Naive B cell (primary cell): Measurements from ENCODE around the gene FIZ1. TPM values are rescaled to one million over a fixed set of nuclear protein-coding genes. Genes with fewer than 3 reads are reported as not detected.
"Not testable (repeated sequence)": the region's sequence is repeated elsewhere in the genome, so short reads cannot be mapped to it uniquely, and the experiment has no call there.

Source experiments
- ATAC-seq, 2 donors: fragments of 150-1000 bp; cut with Tn5 transposase; 2 replicates each; pipeline ENCODE4 v1.10.0; 2021; ENCODE audit warnings: low read depth in 2 of 2, mild to moderate bottlenecking in 2 of 2, moderate library complexity in 2 of 2
- DNase-seq: peaks from one replicate; pipeline ENCODE4 v3.0.0; 2022
- H3K27ac Mint-ChIP-seq, 6 donors: one replicate each; pipeline ENCODE4 v1.8.0; 2020 to 2022; ENCODE audit warnings: mild to moderate bottlenecking in 6 of 6, mixed read lengths in 6 of 6, moderate library complexity in 5 of 6, inconsistent platforms in 2 of 6
- H3K27me3 Mint-ChIP-seq, 3 donors: one replicate each; pipeline ENCODE4 v1.8.0; 2021 to 2022; ENCODE audit warnings: mixed read lengths in 3 of 3, mild to moderate bottlenecking in 1 of 3
- H3K36me3 Mint-ChIP-seq, 2 donors: one replicate each; pipeline ENCODE4 v1.8.0; 2020 to 2022; ENCODE audit warnings: mixed read lengths in 2 of 2, inconsistent platforms in 1 of 2, mild to moderate bottlenecking in 1 of 2
- H3K4me1 Mint-ChIP-seq, 3 donors: one replicate each; pipeline ENCODE4 v1.8.0; 2020 to 2022; ENCODE audit warnings: mixed read lengths in 3 of 3, inconsistent platforms in 1 of 3, mild to moderate bottlenecking in 1 of 3, moderate library complexity in 1 of 3
- H3K4me3 Mint-ChIP-seq, 8 donors: one replicate each; pipeline ENCODE4 v1.8.0; 2020 to 2022; ENCODE audit warnings: mild to moderate bottlenecking in 8 of 8, mixed read lengths in 8 of 8, moderate library complexity in 8 of 8, inconsistent platforms in 2 of 8
- H3K9me3 Mint-ChIP-seq, 7 donors: one replicate each; pipeline ENCODE4 v1.8.0; 2020 to 2022; ENCODE audit warnings: mixed read lengths in 7 of 7, mild to moderate bottlenecking in 5 of 7, inconsistent platforms in 2 of 7, moderate library complexity in 1 of 7
- polyA plus RNA-seq, 6 donors: library from polyadenylated mRNA; unstranded; fragments of 300-500 nt; fragmentation: Illumina TruSeq; gene quantifications; one replicate each; pipeline ENCODE4 v1.2.3, GENCODE V29; 2021; ENCODE audit warnings: low read depth in 6 of 6

Gene FIZ1
- polyA plus RNA-seq, 6 donors from 2014 or later: 2.3 to 5.2 (median 3.2) TPM

DNA sequence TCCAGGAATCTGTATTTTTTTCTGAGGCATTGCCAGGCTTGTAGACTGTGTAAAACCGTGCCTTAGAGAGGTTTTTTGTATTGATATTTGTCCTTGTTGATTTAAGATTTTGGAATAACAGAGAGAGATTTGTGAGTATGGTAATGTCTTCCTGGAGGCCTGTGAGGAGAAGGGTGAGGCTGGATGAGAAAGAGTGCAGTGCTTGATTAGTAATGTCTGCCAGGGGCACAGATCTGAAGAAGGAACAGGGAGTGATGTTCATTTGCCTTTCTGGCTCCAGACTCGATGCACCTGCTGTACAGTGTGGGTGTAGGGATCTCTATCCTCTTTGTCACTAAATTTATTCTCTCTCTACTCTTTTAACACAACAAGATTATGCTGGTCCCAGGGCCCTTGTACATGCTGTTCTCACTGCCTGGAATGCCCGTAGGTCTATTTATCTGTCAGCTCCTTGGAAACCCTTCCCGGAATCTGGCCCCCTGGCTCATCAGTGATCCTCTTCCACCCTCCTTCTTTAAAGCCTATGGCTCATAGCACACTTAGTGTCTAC lies 4.2 kb downstream of the FIZ1 start:
- H3K27ac Mint-ChIP-seq: peak overlapping the region in 3 of 6 donors; percentile 8 to 66 (median 44)
- no peaks in the 10 kb centered on the region for H3K27me3 Mint-ChIP-seq
- ATAC-seq (no peak), DNase-seq (no peak)
- peak overlapping the region in 1 of 8 donors; percentile 3 for H3K4me3 Mint-ChIP-seq
- H3K36me3 Mint-ChIP-seq: peaks cover 22 to 29% of the 10 kb centered on the region in 2 donors
- peaks cover 0 to 11% (median 0%) of the 10 kb centered on the region in 7 donors for H3K9me3 Mint-ChIP-seq
- H3K4me1 Mint-ChIP-seq: peaks cover 6 to 18% (median 8%) of the 10 kb centered on the region in 3 donors

DNA sequence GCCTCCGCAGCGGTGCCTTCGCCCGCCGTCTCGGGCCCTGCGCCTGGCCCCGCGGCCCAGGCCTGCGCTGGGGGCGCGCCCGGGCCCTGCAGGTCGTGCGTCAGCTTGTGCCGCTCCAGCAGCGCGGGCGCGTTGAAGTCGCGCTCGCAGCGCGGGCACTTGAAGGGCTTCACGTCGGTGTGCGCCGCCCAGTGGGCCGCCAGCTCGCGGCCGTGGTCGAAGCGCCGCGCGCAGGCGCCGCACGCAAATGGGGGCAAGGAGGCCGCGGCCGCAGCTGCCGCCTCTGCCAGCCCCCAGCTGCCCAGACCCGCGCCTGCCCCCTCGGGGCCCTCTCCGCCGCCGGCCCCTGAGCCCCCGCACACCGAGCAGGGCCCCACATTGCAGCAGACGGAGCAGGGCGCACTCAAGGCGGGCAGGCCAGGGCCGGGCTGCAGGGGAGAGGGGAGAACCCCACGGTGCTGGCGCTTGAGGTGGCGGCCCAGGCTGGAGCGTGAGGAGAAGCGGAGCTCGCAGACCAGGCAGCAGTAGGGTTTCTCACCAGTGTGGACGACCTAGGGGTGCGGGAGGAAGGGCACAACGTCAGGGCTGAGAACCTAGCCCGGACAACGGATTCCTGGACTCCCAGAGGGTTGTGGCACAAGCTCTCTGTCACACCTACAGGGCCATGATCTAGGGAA lies 6.1 kb downstream of the FIZ1 start:
- no peak for ATAC-seq
- Mint-ChIP-seq H3K4me3 (no peak overlapping the region), H3K27ac (no peak overlapping the region)

DNA sequence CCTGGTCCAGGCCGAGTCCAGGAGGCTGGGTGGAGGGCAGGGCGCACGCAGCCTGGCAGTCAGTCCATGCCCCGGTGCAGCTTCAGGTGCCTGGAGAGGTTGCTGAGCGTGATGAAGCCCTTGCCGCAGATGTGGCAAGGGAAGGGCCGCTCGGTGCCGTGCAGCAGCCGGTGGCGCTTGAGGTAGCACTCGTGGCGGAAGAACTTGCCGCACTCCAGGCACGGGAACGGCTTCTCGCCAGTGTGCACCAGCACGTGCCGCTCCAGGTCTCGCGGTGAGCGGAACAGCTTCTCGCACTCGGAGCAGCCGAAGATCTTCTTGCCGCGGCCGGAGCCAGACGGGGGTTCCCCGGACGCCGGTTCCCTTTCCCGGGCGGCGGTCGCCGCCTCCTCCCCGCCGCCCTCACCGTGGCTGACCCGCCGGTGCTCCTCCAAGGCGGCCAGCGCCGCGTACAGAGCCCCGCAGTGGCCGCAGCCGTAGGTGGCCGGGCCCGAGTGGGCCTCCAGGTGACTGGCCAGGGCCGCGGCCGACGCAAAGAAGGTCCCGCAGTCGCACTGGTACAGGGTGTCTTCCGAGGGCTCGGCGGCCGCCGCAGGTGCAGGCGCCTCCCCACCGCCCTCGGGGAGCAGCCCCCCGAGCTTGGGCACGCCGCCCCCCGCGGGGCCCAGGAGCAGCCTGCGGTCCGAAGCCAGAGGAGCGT lies 6.8 kb downstream of the FIZ1 start:
- Mint-ChIP-seq H3K27ac (no peak overlapping the region), H3K4me3 (no peak overlapping the region), H3K4me1 (peaks cover 0 to 10% (median 3%) of the 10 kb centered on the region in 3 donors), H3K27me3 (no peaks in the 10 kb centered on the region), H3K36me3 (peaks cover 22 to 29% of the 10 kb centered on the region in 2 donors), H3K9me3 (peaks cover 0 to 7% (median 0%) of the 10 kb centered on the region in 7 donors)
- ATAC-seq (no peak), DNase-seq (no peak)

More for the DNA sequence above, 6.1 kb downstream of the FIZ1 start:
- Mint-ChIP-seq H3K9me3 (peaks cover 0 to 7% (median 0%) of the 10 kb centered on the region in 7 donors), H3K27me3 (no peaks in the 10 kb centered on the region), H3K36me3 (peaks cover 22 to 29% of the 10 kb centered on the region in 2 donors), H3K4me1 (peaks cover 0 to 12% (median 3%) of the 10 kb centered on the region in 3 donors)
- no peak for DNase-seq

DNA sequence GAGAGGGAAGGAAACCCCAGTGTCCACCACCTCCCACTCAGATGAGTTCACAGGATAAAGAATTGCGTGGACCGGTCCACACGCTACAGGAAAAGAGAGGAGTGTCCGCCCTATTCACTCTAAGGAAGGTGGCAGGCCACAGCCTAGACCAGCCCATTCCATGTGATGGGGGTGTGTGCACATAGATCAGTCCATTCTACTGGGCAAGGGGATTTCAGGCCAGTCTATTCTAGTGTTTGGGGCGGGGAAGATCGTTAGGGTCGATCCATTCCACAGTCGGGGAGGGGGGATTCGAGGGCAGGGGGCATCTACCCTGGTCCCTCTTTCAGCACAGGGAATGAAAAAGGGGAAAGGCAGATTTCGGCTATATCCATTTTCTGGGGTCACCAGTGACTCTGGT lies 7.8 kb downstream of the FIZ1 start:
- Mint-ChIP-seq H3K36me3 (peaks cover 17 to 21% of the 10 kb centered on the region in 2 donors), H3K27me3 (no peaks in the 10 kb centered on the region), H3K4me1 (peaks cover 9 to 17% (median 11%) of the 10 kb centered on the region in 3 donors), H3K4me3 (no peak overlapping the region), H3K27ac (no peak overlapping the region), H3K9me3 (peaks cover 0 to 7% (median 0%) of the 10 kb centered on the region in 7 donors)
- ATAC-seq (no peak), DNase-seq (no peak)

DNA sequence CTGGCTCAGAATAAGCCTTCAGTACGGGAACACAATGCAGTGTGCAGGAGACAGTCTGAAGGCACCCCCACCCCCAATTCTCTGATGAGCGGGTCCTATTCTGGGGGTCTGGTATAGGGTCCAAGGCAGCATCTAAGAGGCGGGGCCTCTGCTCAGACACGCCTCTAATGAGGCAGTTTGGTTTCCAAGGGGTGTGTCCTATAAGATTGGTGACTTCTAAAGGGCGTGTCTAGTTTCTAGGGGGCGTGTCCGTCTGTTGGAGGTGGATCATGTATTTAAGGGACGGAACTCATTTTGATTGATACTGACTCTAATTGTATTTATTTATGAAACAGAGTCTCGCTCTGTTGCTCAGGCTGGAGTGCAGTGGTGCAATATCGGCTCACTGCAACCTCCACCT lies 8.7 kb downstream of the FIZ1 start:
- DNase-seq (no peak), ATAC-seq (no peak)
- peaks cover 0 to 4% (median 0%) of the 10 kb centered on the region in 7 donors for H3K9me3 Mint-ChIP-seq
- peak overlapping the region in 2 of 8 donors; percentile 55 to 80 for H3K4me3 Mint-ChIP-seq
- no peak overlapping the region for H3K27ac Mint-ChIP-seq
- H3K36me3 Mint-ChIP-seq: peaks cover 10 to 11% of the 10 kb centered on the region in 2 donors
- no peaks in the 10 kb centered on the region for H3K27me3 Mint-ChIP-seq
- H3K4me1 Mint-ChIP-seq: peaks cover 19 to 25% (median 19%) of the 10 kb centered on the region in 3 donors

DNA sequence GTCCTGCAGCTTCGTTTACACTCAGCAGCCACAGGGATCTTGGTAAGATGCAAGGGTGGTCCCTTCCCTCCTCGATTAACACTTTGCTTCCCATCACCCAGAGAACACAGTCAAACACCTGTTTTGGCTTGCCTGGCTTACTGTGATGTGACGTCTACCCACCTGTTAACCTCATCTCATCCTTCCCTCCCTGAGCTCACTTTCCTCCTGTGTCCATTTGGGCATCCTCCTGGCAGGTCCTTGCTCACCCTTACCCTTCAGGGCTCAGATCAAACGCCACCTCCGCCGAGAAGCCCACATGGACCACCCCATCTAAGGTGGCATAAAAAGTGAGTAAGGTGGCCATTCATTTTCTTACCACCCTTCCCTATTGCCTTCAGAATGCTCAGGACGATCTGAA lies 9.2 kb downstream of the FIZ1 start:
- no peaks in the 10 kb centered on the region for H3K27me3 Mint-ChIP-seq
- peaks cover 24% of the 10 kb centered on the region in 3 donors for H3K4me1 Mint-ChIP-seq
- peak overlapping the region in 3 of 8 donors; percentile 2 to 33 (median 12) for H3K4me3 Mint-ChIP-seq
- peaks cover 0 to 2% (median 0%) of the 10 kb centered on the region in 7 donors for H3K9me3 Mint-ChIP-seq
- no peak for DNase-seq
- no peak overlapping the region for H3K27ac Mint-ChIP-seq
- peaks cover 5 to 6% of the 10 kb centered on the region in 2 donors for H3K36me3 Mint-ChIP-seq
- no peak for ATAC-seq

DNA sequence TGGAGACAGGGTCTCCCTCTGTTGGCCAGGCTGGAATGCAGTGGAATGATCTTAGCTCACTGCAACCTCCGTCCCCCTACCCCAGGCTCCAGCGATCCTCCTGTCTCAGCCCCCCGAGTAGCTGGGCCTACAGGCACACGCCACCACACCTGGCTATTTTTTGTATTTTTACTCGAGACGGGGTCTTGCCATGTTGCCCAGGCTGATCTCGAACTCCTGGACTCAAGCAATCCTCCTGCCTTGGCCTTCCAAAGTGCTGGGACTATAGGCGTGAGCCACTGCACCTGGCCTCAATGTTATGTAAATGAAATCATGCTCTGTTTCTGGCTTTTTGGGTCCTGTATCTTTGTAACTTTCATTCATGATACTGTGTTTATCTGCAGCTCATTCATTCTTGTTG lies 10.6 kb downstream of the FIZ1 start:
- H3K27me3 Mint-ChIP-seq: no peaks in the 10 kb centered on the region
- H3K4me1 Mint-ChIP-seq: peaks cover 22 to 25% (median 24%) of the 10 kb centered on the region in 3 donors
- no peak overlapping the region for H3K27ac Mint-ChIP-seq
- peak overlapping the region in 3 of 8 donors; percentile 8 to 66 (median 33) for H3K4me3 Mint-ChIP-seq
- no peaks in the 10 kb centered on the region for H3K36me3 Mint-ChIP-seq
- DNase-seq: no peak
- no peaks in the 10 kb centered on the region for H3K9me3 Mint-ChIP-seq
- ATAC-seq: no peak

DNA sequence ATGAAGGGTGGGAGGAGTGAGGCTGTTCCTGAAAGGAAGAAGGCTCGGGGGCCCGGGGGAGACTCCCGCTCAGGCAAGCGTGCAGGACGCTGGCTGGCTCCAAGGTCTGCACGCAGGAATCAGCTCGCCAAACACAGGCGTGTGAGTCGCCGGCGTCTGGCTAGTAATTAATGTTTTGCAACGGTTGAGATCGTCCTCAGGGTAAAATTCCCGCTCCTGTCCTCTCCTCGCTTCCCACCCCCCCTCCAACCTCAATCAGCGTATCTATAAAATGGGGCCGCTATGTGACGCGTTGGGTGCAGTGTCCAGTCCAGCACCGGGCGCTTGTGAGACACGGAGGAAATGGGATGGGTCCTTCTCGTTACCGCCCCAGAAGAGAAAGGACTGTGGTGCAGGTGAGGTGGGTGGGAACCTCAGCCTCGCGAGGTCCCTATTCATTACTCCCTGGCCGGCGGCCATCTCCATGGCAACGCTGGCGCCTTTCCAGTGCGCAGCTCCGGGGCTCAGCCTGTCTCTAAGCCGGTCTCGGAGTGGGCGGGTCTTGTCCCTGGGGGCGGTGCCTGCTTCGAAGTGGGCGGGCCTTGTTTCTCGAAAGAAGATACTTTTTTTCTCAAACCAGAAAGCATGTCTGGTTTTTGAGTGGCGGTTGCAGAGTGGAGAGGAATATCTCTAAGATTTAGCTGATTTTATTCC lies 12.2 kb downstream of the FIZ1 start:
- DNase-seq (peak; percentile 88), ATAC-seq (peak; percentile 99)
- H3K27ac Mint-ChIP-seq: peak overlapping the region in 5 of 6 donors; percentile 47 to 87 (median 59)
- peaks cover 23 to 27% (median 24%) of the 10 kb centered on the region in 3 donors for H3K4me1 Mint-ChIP-seq
- H3K36me3 Mint-ChIP-seq: no peaks in the 10 kb centered on the region
- no peaks in the 10 kb centered on the region for H3K27me3 Mint-ChIP-seq
- H3K9me3 Mint-ChIP-seq: no peaks in the 10 kb centered on the region
- peak overlapping the region; percentile 61 to 94 (median 90) for H3K4me3 Mint-ChIP-seq

DNA sequence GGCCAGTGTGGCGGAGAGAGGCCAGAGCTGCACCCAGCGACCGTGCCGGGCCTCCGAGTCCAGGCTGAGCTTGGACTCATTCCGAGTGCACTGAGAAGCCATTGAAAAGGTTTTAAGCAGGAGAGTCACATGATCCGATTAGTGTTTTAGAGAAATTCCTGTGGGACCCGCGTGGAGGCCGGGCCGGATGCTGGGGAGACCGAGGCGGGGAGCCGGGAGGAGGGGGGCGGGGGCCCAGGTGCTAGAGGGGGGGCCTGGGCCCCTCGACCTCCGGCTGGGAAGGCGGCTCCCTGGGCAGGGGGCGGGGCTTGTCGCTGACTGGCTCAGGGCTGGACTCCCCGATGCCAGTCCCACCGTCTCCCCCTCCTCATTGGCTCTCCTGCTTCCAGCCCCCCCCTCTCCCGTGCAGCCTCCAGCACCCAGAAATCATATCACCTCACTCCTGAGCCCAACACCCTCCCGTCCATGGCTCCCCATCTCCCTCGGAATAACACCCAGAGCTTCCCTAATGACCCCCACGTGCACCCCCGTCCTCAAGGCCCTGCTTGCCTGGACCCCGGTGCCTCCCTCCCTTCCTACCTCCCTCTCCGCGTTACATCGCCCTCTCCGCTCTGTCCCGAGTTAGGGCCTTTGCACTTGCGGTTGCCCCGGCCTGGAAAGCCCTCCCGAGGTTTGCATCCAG lies 13.5 kb downstream of the FIZ1 start:
- H3K4me3 Mint-ChIP-seq: peak overlapping the region; percentile 61 to 94 (median 90)
- ATAC-seq: peak; percentile 15 to 31
- peak overlapping the region in 4 of 6 donors; percentile 59 to 79 (median 64) for H3K27ac Mint-ChIP-seq
- peak; percentile 44 for DNase-seq
- no peaks in the 10 kb centered on the region for H3K9me3 Mint-ChIP-seq
- H3K4me1 Mint-ChIP-seq: peaks cover 35 to 40% (median 35%) of the 10 kb centered on the region in 3 donors
- H3K36me3 Mint-ChIP-seq: no peaks in the 10 kb centered on the region
- H3K27me3 Mint-ChIP-seq: no peaks in the 10 kb centered on the region

DNA sequence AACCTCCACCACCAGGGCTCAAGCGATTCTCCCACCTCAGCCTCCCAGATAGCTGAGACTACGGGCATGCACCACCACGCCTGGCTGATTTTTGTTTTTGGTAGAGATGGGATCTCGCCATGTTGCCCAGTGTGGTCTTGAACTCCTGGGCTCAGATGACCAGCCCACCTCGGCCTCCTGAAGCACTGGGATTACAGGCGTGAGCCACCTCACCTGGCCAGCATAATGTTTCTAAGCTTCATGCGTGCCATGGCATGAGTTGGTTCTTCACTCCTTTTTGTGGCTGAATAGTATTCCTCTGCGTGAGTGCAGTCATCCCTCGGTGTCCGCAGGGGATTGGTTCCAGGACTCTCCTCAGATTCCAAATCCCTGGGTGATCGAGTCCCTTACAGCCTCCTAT lies 14.4 kb downstream of the FIZ1 start:
- H3K27ac Mint-ChIP-seq: peak overlapping the region in 3 of 6 donors; percentile 59 to 85 (median 75)
- DNase-seq (no peak), ATAC-seq (no peak)
- no peaks in the 10 kb centered on the region for H3K27me3 Mint-ChIP-seq
- no peaks in the 10 kb centered on the region for H3K36me3 Mint-ChIP-seq
- H3K4me1 Mint-ChIP-seq: peaks cover 39 to 45% (median 42%) of the 10 kb centered on the region in 3 donors
- H3K9me3 Mint-ChIP-seq: no peaks in the 10 kb centered on the region
- H3K4me3 Mint-ChIP-seq: peak overlapping the region in 6 of 8 donors; percentile 59 to 94 (median 84)

DNA sequence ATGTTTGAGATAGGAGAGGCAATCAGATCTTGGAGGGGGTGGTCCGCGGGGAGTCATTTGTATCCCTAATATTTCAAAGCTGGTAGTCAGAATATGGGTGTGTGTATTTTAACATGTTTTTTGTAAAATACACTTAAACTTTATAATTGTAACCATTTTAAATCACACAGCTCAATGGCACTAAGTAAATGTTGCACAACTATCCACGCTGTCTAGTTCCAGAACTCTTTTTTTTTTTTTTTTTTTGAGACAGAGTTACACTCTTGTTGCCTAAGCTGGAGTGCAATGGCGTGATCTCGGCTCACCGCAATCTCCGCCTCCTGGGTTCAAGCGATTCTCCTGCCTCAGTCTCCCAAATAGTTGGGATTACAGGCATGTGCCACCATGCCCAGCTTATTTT lies 15.4 kb downstream of the FIZ1 start:
- not testable (repeated sequence) for DNase-seq, H3K9me3 Mint-ChIP-seq, H3K27me3 Mint-ChIP-seq, H3K36me3 Mint-ChIP-seq, ATAC-seq, H3K27ac Mint-ChIP-seq
- peaks cover 43 to 50% (median 44%) of the 10 kb centered on the region in 3 donors for H3K4me1 Mint-ChIP-seq
- H3K4me3 Mint-ChIP-seq: peak overlapping the region in 2 of 8 donors; percentile 8 to 13

DNA sequence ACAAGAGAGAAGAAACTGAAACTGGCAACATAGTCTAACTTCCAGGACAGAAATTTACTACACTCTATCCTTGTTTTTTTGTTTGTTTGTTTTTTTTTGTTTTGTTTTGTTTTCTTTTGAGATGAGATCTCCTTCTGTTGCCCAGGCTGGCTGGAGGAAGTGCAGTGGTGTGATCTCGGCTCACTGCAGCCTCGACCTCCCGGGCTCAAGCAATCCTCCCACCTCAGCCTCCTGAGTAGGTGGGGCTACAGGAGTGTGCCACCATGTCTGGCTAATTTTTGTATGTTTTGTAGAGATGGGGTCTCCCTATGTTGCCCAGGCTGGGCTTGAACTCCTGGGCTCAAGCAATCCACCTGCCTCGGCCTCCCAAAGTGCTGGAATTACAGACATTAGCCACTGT lies 17.0 kb downstream of the FIZ1 start:
- ATAC-seq, H3K9me3 Mint-ChIP-seq, H3K27me3 Mint-ChIP-seq, H3K36me3 Mint-ChIP-seq, DNase-seq: not testable (repeated sequence)
- Mint-ChIP-seq H3K4me1 (peaks cover 41 to 48% (median 42%) of the 10 kb centered on the region in 3 donors), H3K4me3 (peak overlapping the region in 5 of 8 donors; percentile 12 to 95 (median 90)), H3K27ac (peak overlapping the region in 1 of 6 donors; percentile 76)
